IMR-90 (cell line): ENCODE data around the gene PLXNA4.

Experiments
- BHLHE40 ChIP-seq: fragments of 150-350 bp; IDR thresholded peaks from 2 replicates; pipeline ENCODE4 v1.6.1; 2016; ENCODE audit warnings: mild to moderate bottlenecking, low read depth, low read length
- CEBPB ChIP-seq: IDR thresholded peaks from 2 replicates; pipeline ENCODE4 v1.6.1; 2012; ENCODE audit warnings: low read depth, low read length, improper control_type of control experiment
- NFE2L2 ChIP-seq: fragments of 150-350 bp; IDR thresholded peaks from 2 replicates; pipeline ENCODE4 v1.6.1; 2016; ENCODE audit warnings: low read depth, mild to moderate bottlenecking, low read length
- POLR2A ChIP-seq: IDR thresholded peaks from 2 replicates; pipeline ENCODE4 v1.6.1; 2012; ENCODE audit warnings: mild to moderate bottlenecking, low read depth, low read length
- SMC3 ChIP-seq: fragments of 150-350 bp; IDR thresholded peaks from 2 replicates; pipeline ENCODE4 v1.6.1; 2016; ENCODE audit warnings: low read depth, mild to moderate bottlenecking, antibody characterized with exemption, low read length, moderate library complexity
- TF ChIP-seq, protein P1 (sequence below): conservative IDR thresholded peaks from 2 replicates; pipeline ENCODE4 v1.5.1; 2012; ENCODE audit warnings: mild to moderate bottlenecking, low read depth, low read length, improper control_type of control experiment

GRCh38 chr7:132162556-132163144, 413.6 kb downstream of the PLXNA4 start:
- no peak for TF ChIP-seq POLR2A
- TF ChIP-seq, protein P1, sequence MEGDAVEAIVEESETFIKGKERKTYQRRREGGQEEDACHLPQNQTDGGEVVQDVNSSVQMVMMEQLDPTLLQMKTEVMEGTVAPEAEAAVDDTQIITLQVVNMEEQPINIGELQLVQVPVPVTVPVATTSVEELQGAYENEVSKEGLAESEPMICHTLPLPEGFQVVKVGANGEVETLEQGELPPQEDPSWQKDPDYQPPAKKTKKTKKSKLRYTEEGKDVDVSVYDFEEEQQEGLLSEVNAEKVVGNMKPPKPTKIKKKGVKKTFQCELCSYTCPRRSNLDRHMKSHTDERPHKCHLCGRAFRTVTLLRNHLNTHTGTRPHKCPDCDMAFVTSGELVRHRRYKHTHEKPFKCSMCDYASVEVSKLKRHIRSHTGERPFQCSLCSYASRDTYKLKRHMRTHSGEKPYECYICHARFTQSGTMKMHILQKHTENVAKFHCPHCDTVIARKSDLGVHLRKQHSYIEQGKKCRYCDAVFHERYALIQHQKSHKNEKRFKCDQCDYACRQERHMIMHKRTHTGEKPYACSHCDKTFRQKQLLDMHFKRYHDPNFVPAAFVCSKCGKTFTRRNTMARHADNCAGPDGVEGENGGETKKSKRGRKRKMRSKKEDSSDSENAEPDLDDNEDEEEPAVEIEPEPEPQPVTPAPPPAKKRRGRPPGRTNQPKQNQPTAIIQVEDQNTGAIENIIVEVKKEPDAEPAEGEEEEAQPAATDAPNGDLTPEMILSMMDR = no peak
- no peak for TF ChIP-seq BHLHE40
- TF ChIP-seq CEBPB = no peak
- no peak for TF ChIP-seq NFE2L2
- no peak for TF ChIP-seq SMC3
